Naive B cell (primary cell): ENCODE data around the gene APP. TPM values are rescaled to one million over a fixed set of nuclear protein-coding genes. Genes with fewer than 3 reads are reported as not detected.

Experiments used
- ATAC-seq, 2 donors: fragments of 150-1000 bp; cut with Tn5 transposase; 2 replicates each; pipeline ENCODE4 v1.10.0; 2021; ENCODE audit warnings: low read depth in 2 of 2, mild to moderate bottlenecking in 2 of 2, moderate library complexity in 2 of 2
- DNase-seq: peaks from one replicate; pipeline ENCODE4 v3.0.0; 2022
- H3K27ac Mint-ChIP-seq, 6 donors: one replicate each; pipeline ENCODE4 v1.8.0; 2020 to 2022; ENCODE audit warnings: mild to moderate bottlenecking in 6 of 6, mixed read lengths in 6 of 6, moderate library complexity in 5 of 6, inconsistent platforms in 2 of 6
- H3K27me3 Mint-ChIP-seq, 3 donors: one replicate each; pipeline ENCODE4 v1.8.0; 2021 to 2022; ENCODE audit warnings: mixed read lengths in 3 of 3, mild to moderate bottlenecking in 1 of 3
- H3K36me3 Mint-ChIP-seq, 2 donors: one replicate each; pipeline ENCODE4 v1.8.0; 2020 to 2022; ENCODE audit warnings: mixed read lengths in 2 of 2, inconsistent platforms in 1 of 2, mild to moderate bottlenecking in 1 of 2
- H3K4me1 Mint-ChIP-seq, 3 donors: one replicate each; pipeline ENCODE4 v1.8.0; 2020 to 2022; ENCODE audit warnings: mixed read lengths in 3 of 3, inconsistent platforms in 1 of 3, mild to moderate bottlenecking in 1 of 3, moderate library complexity in 1 of 3
- H3K4me3 Mint-ChIP-seq, 8 donors: one replicate each; pipeline ENCODE4 v1.8.0; 2020 to 2022; ENCODE audit warnings: mild to moderate bottlenecking in 8 of 8, mixed read lengths in 8 of 8, moderate library complexity in 8 of 8, inconsistent platforms in 2 of 8
- H3K9me3 Mint-ChIP-seq, 7 donors: one replicate each; pipeline ENCODE4 v1.8.0; 2020 to 2022; ENCODE audit warnings: mixed read lengths in 7 of 7, mild to moderate bottlenecking in 5 of 7, inconsistent platforms in 2 of 7, moderate library complexity in 1 of 7
- polyA plus RNA-seq, 6 donors: library from polyadenylated mRNA; unstranded; fragments of 300-500 nt; fragmentation: Illumina TruSeq; gene quantifications; one replicate each; pipeline ENCODE4 v1.2.3, GENCODE V29; 2021; ENCODE audit warnings: low read depth in 6 of 6

The APP gene
- polyA plus RNA-seq, 6 donors from 2014 or later: 20.0 to 40.2 (median 30.7) TPM

- H3K9me3 Mint-ChIP-seq: no peaks in the 10 kb centered on the region
- no peaks in the 10 kb centered on the region for H3K4me1 Mint-ChIP-seq
- peak overlapping the region in 1 of 6 donors; percentile 44 for H3K27ac Mint-ChIP-seq
- H3K27me3 Mint-ChIP-seq: no peaks in the 10 kb centered on the region
- DNase-seq (no peak), ATAC-seq (no peak)
- peaks cover 14 to 16% of the 10 kb centered on the region in 2 donors for H3K36me3 Mint-ChIP-seq
- H3K4me3 Mint-ChIP-seq: no peak overlapping the region
These were observed 281.9 kb downstream of the APP start for GRCh38 chr21:25888711-25889110.

- no peaks in the 10 kb centered on the region for H3K27me3 Mint-ChIP-seq
- ATAC-seq: no peak
- H3K4me3 Mint-ChIP-seq: no peak overlapping the region
- DNase-seq: no peak
- H3K36me3 Mint-ChIP-seq: peaks cover 7 to 16% of the 10 kb centered on the region in 2 donors
- H3K4me1 Mint-ChIP-seq: no peaks in the 10 kb centered on the region
- H3K9me3 Mint-ChIP-seq: no peaks in the 10 kb centered on the region
- peak overlapping the region in 1 of 6 donors; percentile 7 for H3K27ac Mint-ChIP-seq
These were observed 282.8 kb downstream of the APP start for GRCh38 chr21:25887646-25888306.

GRCh38 chr21:25887166-25887565, 283.4 kb downstream of the APP start:
- no peaks in the 10 kb centered on the region for H3K4me1 Mint-ChIP-seq
- H3K36me3 Mint-ChIP-seq: peaks cover 7 to 16% of the 10 kb centered on the region in 2 donors
- H3K27me3 Mint-ChIP-seq: no peaks in the 10 kb centered on the region
- no peaks in the 10 kb centered on the region for H3K9me3 Mint-ChIP-seq
- no peak overlapping the region for H3K4me3 Mint-ChIP-seq
- H3K27ac Mint-ChIP-seq: no peak overlapping the region
- DNase-seq (no peak), ATAC-seq (no peak)

GRCh38 chr21:25885880-25886279, 284.7 kb downstream of the APP start:
- peaks cover 0 to 1% (median 0%) of the 10 kb centered on the region in 3 donors for H3K4me1 Mint-ChIP-seq
- no peaks in the 10 kb centered on the region for H3K27me3 Mint-ChIP-seq
- ATAC-seq (no peak), DNase-seq (no peak)
- H3K27ac Mint-ChIP-seq: no peak overlapping the region
- H3K9me3 Mint-ChIP-seq: no peaks in the 10 kb centered on the region
- no peak overlapping the region for H3K4me3 Mint-ChIP-seq
- H3K36me3 Mint-ChIP-seq: peaks cover 3 to 10% of the 10 kb centered on the region in 2 donors

GRCh38 chr21:25885405-25885804, 285.2 kb downstream of the APP start:
- H3K4me1 Mint-ChIP-seq: peaks cover 0 to 1% (median 0%) of the 10 kb centered on the region in 3 donors
- ATAC-seq: no peak
- H3K4me3 Mint-ChIP-seq: no peak overlapping the region
- H3K36me3 Mint-ChIP-seq: peaks cover 0 to 7% of the 10 kb centered on the region in 2 donors
- H3K27ac Mint-ChIP-seq: peak overlapping the region in 1 of 6 donors; percentile 37
- H3K27me3 Mint-ChIP-seq: no peaks in the 10 kb centered on the region
- no peaks in the 10 kb centered on the region for H3K9me3 Mint-ChIP-seq
- no peak for DNase-seq

GRCh38 chr21:25884311-25884710, 286.3 kb downstream of the APP start:
- Mint-ChIP-seq H3K4me1 (peaks cover 0 to 1% (median 0%) of the 10 kb centered on the region in 3 donors), H3K4me3 (no peak overlapping the region), H3K27ac (peak overlapping the region in 2 of 6 donors; percentile 36 to 78), H3K27me3 (no peaks in the 10 kb centered on the region), H3K9me3 (no peaks in the 10 kb centered on the region), H3K36me3 (peaks cover 0 to 7% of the 10 kb centered on the region in 2 donors)
- no peak for DNase-seq
- ATAC-seq: no peak

GRCh38 chr21:25881524-25882376, 288.8 kb downstream of the APP start:
- ATAC-seq (peak; percentile 69 to 79), DNase-seq (peak; percentile 53)
- no peak overlapping the region for H3K4me3 Mint-ChIP-seq
- H3K4me1 Mint-ChIP-seq: peaks cover 0 to 1% (median 0%) of the 10 kb centered on the region in 3 donors
- no peak overlapping the region for H3K27ac Mint-ChIP-seq
- no peaks in the 10 kb centered on the region for H3K36me3 Mint-ChIP-seq
- H3K9me3 Mint-ChIP-seq: no peaks in the 10 kb centered on the region
- H3K27me3 Mint-ChIP-seq: no peaks in the 10 kb centered on the region

- H3K36me3 Mint-ChIP-seq: no peaks in the 10 kb centered on the region
- no peaks in the 10 kb centered on the region for H3K27me3 Mint-ChIP-seq
- peak overlapping the region in 1 of 6 donors; percentile 44 for H3K27ac Mint-ChIP-seq
- no peak for DNase-seq
- peaks cover 0 to 1% (median 0%) of the 10 kb centered on the region in 3 donors for H3K4me1 Mint-ChIP-seq
- no peaks in the 10 kb centered on the region for H3K9me3 Mint-ChIP-seq
- no peak for ATAC-seq
- no peak overlapping the region for H3K4me3 Mint-ChIP-seq
These were observed 291.4 kb downstream of the APP start for GRCh38 chr21:25879203-25879602.

- Mint-ChIP-seq H3K27me3 (no peaks in the 10 kb centered on the region), H3K36me3 (no peaks in the 10 kb centered on the region), H3K4me3 (no peak overlapping the region), H3K4me1 (peaks cover 0 to 1% (median 0%) of the 10 kb centered on the region in 3 donors), H3K27ac (no peak overlapping the region), H3K9me3 (no peaks in the 10 kb centered on the region)
- DNase-seq: no peak
- no peak for ATAC-seq
These were observed 292.2 kb downstream of the APP start for GRCh38 chr21:25878344-25878743.

- no peaks in the 10 kb centered on the region for H3K9me3 Mint-ChIP-seq
- H3K27ac Mint-ChIP-seq: no peak overlapping the region
- no peak for ATAC-seq
- peaks cover 0 to 5% of the 10 kb centered on the region in 2 donors for H3K36me3 Mint-ChIP-seq
- no peak for DNase-seq
- no peaks in the 10 kb centered on the region for H3K27me3 Mint-ChIP-seq
- no peak overlapping the region for H3K4me3 Mint-ChIP-seq
- no peaks in the 10 kb centered on the region for H3K4me1 Mint-ChIP-seq
These were observed 298.3 kb downstream of the APP start for GRCh38 chr21:25872271-25872670.

GRCh38 chr21:25871566-25871965, 299.0 kb downstream of the APP start:
- ATAC-seq (no peak), DNase-seq (no peak)
- no peaks in the 10 kb centered on the region for H3K27me3 Mint-ChIP-seq
- no peak overlapping the region for H3K4me3 Mint-ChIP-seq
- no peak overlapping the region for H3K27ac Mint-ChIP-seq
- no peaks in the 10 kb centered on the region for H3K4me1 Mint-ChIP-seq
- H3K9me3 Mint-ChIP-seq: no peaks in the 10 kb centered on the region
- peaks cover 0 to 5% of the 10 kb centered on the region in 2 donors for H3K36me3 Mint-ChIP-seq

GRCh38 chr21:25870084-25870483, 300.5 kb downstream of the APP start:
- Mint-ChIP-seq H3K27me3 (no peaks in the 10 kb centered on the region), H3K36me3 (peaks cover 0 to 5% of the 10 kb centered on the region in 2 donors), H3K4me1 (no peaks in the 10 kb centered on the region), H3K27ac (no peak overlapping the region), H3K4me3 (no peak overlapping the region), H3K9me3 (no peaks in the 10 kb centered on the region)
- ATAC-seq: no peak
- no peak for DNase-seq

GRCh38 chr21:25867061-25867460, 303.5 kb downstream of the APP start:
- H3K36me3 Mint-ChIP-seq: peaks cover 0 to 5% of the 10 kb centered on the region in 2 donors
- no peaks in the 10 kb centered on the region for H3K4me1 Mint-ChIP-seq
- H3K27ac Mint-ChIP-seq: no peak overlapping the region

GRCh38 chr21:25863747-25864146, 306.8 kb downstream of the APP start:
- Mint-ChIP-seq H3K27me3 (no peaks in the 10 kb centered on the region), H3K36me3 (no peaks in the 10 kb centered on the region), H3K4me1 (no peaks in the 10 kb centered on the region), H3K9me3 (no peaks in the 10 kb centered on the region), H3K27ac (no peak overlapping the region), H3K4me3 (no peak overlapping the region)
- ATAC-seq (no peak), DNase-seq (no peak)

More at GRCh38 chr21:25867061-25867460, 303.5 kb downstream of the APP start:
- DNase-seq (no peak), ATAC-seq (no peak)
- Mint-ChIP-seq H3K9me3 (no peaks in the 10 kb centered on the region), H3K27me3 (no peaks in the 10 kb centered on the region), H3K4me3 (no peak overlapping the region)
